HUDEP-2 (cell line): Measurements from ENCODE around the gene KDELR1.
"Not testable (repeated sequence)": the region's sequence is repeated elsewhere in the genome, so short reads cannot be mapped to it uniquely, and the experiment has no call there.

ENCODE experiments used
- DNase-seq, 76 experiments: peaks; one replicate each; lab custom pipeline; 2025; ENCODE audit not compliant: unreplicated experiment in 76 of 76; lab: John Stamatoyannopoulos, UW

The KDELR1 gene

DNA sequence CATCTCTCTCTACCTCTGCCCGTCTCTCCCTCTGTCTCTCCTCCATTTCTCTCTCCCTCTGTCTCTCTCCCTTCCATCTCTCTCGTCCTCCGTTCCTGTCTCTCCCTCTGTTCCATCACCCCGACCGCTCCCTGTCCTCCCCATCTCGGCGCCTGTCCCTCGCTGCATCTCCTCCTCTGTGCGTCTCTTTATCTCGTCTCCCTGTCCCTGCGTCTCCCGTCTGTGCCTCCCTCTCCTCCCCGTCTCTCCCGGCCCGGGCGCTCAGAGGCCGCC, 6.7 kb upstream of the KDELR1 start:
- DNase-seq, result peak in 11 of 76 experiments; percentile 21 to 59 (median 50)

DNA sequence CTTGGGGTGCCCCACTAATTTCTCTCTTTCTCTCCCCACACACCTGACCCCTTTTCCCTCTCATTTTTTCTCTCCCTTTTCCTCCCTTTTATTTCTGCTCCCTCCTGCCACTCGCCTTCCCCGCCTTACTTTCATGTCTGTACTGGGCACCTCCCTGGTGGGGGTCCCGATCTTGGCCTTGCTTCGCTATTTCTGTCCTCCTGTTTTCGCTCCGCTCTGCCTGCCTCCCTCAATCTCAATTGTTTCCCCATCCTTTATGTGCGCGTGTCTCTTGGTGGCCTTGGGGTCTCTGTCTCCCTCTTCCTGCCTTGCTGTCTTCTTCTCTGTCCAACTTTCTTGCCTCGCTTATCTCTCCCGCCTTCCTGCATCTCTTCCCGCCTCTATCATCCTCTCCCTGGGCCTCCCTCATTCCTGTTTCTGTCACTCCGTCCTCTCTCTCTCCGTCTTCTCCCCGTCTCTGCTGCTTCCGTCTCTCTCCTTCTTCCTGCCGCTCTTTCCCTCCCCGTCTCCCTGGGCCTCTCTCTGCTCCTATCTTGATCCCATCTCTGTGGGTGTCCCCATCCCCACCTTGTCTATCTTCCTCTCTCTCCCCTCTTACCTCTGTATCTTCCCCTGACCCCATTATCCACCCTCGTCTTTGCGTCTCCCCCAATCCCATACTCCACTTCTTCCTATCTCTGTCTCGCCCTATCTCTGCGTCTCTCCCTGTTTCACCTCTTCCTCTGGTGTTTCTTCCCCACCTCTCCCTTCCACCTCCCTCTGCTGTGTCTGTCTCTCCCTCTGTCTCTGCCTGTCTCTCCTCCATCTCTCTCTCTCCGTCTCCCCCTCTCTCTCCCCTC, 6.1 kb upstream of the KDELR1 start:
- peak in 1 of 76 experiments; percentile 22 for DNase-seq

DNA sequence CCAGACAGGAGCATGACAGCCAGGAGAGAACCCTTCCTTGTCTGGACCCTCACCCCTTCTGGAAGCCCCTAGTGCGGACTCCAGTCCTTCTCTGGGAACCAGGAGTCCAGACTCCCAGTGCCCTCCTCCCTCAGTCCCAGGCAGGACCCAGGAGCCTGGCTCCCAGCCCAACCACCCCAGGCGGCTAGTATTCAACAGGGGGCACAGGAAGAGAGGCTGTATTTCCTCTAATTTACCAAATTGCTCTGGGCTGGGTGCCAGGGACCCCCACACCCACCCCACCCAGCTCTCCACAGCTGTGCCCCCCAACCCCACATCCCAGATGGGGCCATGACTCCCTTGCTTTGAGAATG, 5.4 kb upstream of the KDELR1 start:
- DNase-seq, result no peak

DNA sequence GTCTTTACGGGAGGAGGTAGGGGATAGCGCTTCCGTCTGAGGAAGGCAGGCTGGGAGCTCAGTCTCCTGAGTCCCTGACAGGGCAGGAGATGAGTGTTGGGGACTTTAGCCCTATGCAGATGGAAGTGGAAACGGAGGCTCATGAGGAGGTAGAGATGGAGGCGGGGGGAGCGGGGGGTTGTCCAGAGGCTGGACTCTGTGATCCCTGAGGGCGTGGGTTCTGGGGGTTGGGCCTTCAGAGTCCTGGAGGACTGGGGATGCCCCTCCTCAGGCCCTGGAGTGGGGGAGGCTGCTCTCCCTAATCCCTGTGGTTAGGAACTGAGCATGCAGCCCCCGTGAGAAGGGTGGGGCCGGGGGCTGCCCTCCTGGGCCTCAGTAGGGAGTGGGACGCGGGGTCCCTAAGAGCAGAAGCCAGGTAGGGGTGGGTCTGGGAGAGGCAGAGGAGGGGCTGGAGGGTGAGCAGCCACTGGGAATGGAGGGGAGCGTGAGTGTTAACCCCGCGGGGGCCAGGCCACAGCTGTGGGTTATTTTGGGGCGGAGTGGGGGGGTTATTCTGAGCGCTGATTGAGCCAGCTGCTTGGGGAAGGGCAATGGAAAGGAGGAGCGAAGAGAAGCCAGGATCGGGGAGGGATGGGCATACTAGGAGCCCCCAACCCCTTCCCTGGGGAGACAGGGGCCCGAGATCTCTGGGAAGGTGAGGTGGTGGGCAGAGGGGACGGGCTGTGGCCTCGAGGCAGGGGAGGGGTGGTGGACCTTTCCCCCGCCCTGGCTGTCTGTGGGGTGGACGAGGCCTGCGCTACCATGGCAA, 4.9 kb upstream of the KDELR1 start:
- peak in 1 of 76 experiments; percentile 20 for DNase-seq

DNA sequence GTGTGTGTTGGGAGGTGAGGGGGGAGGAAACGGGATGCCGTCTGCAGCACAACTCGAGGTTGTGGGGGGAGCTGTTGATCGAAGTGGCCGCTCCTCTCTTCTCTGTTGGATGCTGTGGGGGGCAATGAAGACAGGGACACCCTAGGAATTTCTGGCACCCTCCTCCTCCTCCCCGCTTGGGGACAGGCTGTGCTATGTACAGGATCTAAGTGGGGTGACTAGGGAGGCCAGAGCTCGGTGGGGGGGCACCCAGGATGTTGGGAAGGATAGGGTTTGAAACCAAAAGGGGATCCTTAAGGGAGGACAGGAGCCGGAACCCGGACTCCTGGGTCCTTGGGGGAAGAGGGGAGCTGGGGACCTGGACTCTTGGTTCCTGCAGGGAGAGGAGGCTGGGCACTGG, 4.1 kb upstream of the KDELR1 start:
- DNase-seq, result peak in 1 of 76 experiments; percentile 21

DNA sequence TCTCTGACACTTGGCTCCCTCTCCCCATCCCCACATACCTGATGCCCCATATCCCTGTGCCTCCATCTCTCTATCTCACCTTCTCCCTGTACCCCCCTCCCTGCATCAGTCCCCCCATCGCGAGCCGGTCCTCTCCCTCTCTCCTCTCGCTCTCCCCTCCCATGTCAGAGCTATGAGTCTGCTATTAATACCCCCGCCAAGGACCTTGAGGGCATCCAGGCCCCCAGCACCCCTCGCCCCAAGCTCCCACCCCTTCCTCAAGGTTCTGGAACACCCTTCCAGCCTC, 3.8 kb upstream of the KDELR1 start:
- no peak for DNase-seq

DNA sequence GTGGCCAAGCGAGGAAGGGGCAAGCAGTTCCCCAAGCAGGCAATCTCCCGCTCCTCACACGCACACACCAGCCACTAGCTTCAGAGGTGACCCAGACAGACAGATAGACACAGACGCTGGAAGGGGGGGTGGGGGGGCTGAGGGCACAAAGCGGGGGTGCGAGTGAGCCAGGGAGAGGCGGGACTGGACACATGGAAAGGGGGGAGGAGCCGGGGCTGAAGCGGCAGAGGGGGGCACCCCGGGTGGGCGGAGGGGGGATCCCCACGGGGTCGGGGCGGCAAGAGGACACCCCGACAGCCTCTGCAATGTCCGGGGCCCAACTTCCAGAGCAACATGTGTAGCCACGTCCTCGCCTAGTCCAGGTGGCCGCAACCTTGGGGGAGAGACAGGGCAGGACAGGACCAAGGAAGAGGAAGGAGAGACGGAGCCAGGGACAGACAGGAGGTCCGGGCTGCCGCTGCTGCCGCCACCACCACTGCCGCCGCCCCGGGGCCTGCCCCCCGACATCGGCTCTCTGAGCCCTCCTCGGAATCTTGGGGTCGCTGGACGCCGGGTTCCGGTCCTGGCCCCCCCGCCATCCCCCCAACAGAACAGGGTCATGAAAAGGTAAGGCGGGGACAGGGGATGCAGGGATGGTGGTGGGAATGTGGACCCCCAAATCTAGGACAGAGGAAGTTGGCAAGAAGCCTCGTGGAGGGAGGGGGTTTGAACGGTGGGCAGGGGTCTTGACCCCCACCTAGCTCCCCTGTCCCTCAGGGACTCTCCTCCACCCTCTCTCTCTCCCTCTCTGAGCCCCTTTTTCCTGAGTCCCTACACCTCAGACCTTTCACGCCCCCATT, 3.2 kb upstream of the KDELR1 start:
- DNase-seq, result peak in 1 of 76 experiments; percentile 28

DNA sequence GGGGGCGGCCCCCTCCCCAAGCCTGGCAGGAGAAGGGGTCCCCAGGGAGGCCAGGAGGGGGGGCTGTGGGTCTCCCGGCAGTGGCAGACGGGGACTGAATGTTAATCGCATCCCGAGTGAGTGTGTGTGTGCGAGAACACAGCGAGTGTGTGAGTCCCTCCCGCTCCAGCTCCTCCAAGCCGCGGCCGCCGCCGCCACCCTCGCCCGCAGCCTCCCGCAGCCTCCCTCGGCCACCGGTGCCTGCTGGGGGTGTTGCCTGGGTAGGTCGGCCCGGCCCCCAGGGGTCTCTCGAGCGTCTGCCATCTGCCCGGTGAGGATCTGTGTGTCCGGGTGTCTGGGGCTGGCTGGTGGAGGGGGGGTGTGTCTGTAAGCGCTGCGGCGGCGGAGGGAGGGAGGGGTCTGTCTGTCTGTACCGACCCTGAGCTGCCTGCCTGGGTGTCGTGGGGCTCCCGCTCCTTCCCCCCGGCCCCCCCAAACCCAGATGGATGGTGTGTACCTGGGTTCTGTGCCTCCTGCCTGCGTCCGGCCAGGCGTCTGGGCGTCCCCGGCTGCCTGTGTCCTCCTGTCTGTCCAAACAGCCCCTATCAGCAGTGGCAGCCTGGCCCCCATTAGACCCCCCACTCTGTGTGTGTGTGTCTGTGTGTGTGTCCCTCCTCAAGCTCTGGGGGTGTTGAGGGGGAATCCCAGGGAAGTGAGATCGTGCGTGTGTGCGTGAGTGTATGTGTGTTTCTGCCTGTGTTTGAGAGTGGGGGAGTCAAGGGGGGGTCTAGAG, 2.4 kb upstream of the KDELR1 start, which contains the start of gene GRIN2D:
TSS of gene GRIN2D (plus strand) at position 110 of the 772 bp plus-strand sequence. CDS start 4,725 bp downstream, outside the sequence.
- DNase-seq, result peak in 53 of 76 experiments; percentile 15 to 68 (median 49)

DNA sequence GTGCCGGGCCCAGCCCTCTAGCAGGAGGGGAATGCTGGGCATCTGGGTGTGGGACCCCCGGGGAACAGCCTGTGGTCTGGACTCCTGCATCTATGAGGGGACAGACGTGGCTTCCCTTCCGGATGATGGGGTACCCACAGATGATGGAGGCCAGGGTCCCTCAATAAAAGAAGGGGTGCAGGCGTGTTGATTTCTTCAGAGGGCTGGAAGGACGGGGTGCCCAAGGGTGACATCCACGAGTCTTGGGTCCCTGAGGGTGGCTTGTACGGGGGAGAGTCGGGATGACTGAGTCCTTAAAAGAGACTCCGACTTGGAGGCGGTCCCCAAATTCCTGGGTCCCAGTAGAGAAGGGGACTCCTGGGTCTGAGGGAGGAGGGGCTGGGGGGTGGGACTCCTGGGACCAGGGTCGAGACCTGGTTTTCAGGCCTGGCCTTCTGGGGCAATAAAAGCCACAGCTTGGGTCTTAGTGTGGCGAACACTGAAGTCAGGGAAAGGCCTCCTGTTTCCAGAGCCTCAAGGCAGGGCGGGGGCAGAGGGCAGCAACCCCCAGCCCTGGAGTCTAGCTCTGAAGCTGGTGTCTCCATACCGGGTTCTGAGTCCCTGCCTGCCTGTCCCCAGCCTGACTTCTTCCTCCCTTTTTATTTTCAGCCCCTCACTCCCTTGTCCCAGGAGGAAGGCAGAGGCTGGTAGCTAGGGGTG, 1.7 kb upstream of the KDELR1 start:
- no peak for DNase-seq

DNA sequence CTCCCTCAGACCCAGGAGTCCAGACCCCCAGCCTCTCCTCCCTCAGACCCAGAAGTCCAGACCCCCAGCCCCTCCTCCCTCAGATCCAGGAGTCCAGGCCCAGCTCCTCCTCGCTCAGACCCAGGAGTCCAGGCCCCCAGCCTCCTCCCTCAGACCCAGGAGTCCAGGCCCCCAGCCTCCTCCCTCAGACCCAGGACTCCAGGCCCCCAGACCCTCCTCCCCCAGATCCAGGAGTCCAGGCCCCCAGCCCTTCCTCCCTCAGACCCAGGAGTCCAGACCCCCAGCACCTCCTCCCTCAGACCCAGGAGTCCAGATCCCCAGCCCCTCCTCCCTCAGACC, 624 bp upstream of the KDELR1 start:
- DNase-seq, result not testable (repeated sequence)

DNA sequence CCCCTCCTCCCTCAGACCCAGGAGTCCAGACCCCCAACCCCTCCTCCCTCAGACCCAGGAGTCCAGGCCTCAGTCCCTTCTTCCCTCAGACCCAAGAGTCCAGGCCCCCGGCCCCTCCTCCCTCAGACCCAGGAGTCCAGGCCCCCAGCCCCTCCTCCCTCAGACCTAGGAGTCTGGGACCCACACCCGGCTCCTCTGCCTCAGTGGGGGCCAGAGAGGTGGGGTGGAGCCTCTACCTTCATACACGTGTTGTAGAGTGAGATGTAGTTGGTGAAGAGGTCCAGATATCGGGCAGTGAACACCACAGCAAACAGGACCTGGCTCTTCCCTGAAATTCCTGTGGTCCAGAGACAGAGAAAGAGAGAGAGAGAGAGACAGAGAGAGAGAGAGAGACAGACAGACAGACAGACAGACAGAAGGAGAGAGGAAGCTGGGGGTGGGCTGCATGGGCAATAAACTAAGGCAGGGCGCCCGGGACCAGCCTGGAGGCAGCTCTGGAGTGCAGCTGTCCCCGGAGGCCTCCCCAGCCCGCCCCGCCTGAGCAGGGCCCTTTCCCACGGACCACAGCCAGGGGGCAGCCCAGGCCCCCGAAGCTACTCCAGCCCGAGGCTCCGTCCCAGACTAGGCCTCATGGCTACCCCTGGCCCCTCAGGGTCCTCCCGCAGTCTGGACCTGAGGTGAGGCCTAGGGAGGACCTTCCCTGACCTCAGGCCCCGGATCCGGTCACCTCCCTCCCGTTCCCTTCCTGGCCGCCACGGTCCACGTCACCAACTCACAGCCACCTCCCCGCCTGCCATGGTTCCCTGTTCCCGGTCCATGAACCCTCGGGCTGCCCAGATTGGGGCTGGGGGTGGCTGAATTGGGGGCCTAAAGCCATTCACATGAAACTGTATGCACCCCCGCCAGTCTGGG, 907 bp downstream of the KDELR1 start:
- peak in 62 of 76 experiments; percentile 23 to 96 (median 62) for DNase-seq

DNA sequence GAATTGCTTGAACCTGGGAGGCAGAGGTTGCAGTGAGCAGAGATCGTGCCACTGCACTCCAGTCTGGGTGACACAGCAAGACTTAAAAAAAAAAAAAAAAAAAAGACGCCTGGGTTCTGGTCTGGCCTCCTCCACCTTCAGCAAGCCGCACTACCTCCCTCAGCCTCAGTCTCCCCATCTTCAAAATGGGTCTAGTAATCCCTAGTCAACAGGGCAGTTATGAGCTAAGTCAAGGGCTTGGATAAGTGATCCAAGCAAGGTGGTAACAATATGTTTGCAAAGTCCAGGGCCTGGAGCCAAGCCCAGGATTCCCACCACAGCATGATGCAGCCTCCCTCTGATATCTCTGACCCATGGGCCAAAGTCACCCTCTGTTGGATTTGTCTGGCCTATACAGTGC, 4.4 kb downstream of the KDELR1 start:
- no peak for DNase-seq

DNA sequence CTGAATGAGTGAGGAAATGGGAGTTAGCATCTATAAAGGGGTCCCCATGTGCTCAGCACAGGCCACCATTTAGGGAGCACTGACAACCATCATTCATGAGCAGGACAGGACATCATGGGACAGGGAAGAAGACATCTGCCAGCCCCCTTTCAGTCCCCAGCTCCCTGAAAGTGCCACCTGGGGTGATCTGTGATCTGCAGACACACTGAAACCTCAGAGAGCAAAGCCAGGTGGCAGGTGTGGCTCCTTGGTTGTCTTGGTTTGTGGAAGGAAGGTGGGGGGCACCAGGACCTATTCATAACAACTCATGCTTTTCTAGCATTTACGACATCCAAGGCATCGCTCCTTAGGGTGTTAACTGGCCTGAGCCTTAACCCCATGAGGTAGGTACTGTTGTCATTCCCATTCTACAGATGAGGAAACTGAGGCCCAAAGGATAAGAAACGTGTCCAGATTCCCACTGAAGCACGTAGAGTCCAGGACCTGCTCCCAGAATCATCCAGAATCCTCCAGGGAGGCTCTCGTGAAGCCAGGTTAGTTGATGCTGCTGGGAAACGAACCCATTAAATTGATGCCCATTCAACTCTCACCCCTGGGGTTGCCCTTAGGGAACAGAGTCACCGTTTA, 5.8 kb downstream of the KDELR1 start:
- no peak for DNase-seq

DNA sequence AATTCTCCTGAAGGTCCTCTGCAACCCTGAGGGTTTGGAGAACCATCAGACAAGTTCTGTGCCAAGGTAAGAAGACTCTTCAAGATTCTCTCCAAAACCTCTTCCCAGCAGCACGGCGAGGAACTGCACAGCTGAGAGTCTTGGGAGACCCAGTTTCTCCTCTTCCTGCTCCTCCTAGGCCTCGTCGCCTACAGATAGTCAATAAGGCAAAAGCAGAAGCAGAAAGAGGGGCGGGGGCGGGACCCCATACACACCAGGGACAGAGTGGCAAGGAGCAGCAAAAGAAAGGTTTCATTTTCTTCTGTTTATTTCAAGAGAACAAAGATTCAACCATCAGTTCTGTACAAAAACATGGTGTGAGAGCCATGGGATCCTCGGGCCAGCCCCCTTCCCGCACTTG, 9.1 kb downstream of the KDELR1 start:
- DNase-seq, result no peak

DNA sequence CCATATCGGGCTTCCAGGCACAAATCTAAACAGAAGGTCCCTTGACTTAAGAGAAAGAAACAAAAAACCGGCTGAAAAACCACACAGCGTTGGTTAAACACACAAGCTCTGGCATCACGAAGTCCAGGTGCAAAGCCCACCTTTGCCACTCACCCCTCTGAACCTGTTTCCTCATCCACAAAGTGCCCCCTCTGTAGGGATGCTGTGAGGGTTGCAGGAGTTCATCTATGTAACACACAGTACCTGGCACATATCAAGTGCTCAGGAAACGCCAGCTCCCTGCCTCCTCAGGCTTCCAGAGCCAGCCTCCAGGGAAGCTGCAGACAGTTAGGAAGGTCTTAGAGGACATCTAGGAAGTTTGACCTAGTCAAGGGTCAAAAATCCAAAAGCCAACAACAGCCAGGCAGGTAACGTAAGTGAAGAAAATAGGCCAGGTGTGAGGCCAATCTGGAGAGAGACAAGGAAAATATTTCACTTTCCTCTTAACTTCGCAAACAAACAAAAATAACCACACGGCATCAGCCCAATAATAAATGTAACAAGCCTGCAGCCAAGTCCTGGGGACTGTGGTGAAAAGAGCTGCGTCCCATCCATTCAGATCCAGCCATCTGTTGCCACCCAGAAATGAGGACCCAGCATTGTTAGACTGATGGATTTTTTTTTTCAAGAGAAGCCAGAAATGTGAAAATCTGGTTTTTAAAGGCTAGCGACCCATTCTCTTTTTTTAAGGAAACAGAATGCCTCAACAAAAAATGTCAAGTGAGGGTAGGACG, 10.0 kb downstream of the KDELR1 start:
- no peak for DNase-seq

DNA sequence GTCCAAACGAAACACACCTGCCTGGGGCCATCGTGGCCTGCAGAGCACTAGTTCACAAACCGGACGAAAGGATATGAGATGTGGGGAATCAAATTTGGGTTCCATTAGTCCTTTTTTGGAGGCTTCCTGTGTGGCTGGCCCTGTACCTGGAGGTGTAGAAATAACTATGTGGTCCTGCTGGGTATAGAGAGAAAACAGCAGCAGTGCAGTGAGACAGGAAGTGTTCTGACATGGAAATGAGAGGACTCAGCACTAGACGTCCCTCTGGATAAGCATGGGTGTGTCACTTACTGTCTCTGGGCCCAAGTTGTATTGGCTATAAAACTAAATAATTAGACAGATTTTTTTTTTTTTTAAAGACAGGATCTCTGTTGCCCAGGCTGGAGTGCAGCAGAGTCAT, 12.3 kb downstream of the KDELR1 start:
- no peak for DNase-seq

DNA sequence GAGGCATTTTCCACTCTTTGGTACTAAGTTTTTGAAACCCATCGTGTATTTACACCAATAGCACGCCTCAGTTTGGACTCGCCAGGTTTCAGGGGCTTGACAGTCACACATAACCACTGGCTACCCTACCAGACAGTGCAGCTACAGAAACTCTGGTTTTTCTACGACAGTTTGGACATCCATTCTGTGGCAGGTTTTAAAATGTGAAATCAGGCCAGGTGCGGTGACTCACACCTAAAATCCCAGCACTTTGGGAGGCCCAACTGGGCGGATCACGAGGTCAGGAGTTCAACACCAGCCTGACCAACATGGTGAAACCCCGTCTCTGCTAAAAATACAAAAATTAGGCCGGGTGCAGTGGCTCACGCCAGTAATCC, 13.2 kb downstream of the KDELR1 start:
- no peak for DNase-seq

DNA sequence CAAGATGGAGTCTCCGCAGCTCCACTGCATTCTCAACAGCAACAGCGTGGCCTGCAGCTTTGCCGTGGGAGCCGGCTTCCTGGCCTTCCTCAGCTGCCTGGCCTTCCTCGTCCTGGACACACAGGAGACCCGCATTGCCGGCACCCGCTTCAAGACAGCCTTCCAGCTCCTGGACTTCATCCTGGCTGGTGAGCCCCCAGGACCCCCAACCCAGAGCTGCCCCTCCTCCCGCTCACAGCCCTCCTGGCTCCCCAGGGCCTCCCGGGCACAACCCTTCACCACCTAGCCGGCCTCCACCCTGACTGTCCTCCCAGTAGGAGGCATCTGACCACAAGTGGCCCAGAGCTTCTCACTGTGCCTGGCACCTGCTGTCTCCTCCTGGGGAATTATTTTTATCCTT, 17.8 kb downstream of the KDELR1 start:
- no peak for DNase-seq
